Measurements from ENCODE around the gene EFEMP1.

The EFEMP1 gene, protein sequence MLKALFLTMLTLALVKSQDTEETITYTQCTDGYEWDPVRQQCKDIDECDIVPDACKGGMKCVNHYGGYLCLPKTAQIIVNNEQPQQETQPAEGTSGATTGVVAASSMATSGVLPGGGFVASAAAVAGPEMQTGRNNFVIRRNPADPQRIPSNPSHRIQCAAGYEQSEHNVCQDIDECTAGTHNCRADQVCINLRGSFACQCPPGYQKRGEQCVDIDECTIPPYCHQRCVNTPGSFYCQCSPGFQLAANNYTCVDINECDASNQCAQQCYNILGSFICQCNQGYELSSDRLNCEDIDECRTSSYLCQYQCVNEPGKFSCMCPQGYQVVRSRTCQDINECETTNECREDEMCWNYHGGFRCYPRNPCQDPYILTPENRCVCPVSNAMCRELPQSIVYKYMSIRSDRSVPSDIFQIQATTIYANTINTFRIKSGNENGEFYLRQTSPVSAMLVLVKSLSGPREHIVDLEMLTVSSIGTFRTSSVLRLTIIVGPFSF

GRCh38 chr2:55923091-55923981, at the start of gene EFEMP1:
TSS of gene EFEMP1 (minus strand) at chr2:55923782. CDS start at chr2:55922440, 1,342 bp downstream.
- TF ChIP-seq, protein P1, sequence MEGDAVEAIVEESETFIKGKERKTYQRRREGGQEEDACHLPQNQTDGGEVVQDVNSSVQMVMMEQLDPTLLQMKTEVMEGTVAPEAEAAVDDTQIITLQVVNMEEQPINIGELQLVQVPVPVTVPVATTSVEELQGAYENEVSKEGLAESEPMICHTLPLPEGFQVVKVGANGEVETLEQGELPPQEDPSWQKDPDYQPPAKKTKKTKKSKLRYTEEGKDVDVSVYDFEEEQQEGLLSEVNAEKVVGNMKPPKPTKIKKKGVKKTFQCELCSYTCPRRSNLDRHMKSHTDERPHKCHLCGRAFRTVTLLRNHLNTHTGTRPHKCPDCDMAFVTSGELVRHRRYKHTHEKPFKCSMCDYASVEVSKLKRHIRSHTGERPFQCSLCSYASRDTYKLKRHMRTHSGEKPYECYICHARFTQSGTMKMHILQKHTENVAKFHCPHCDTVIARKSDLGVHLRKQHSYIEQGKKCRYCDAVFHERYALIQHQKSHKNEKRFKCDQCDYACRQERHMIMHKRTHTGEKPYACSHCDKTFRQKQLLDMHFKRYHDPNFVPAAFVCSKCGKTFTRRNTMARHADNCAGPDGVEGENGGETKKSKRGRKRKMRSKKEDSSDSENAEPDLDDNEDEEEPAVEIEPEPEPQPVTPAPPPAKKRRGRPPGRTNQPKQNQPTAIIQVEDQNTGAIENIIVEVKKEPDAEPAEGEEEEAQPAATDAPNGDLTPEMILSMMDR (IDR thresholded peaks at IDR 0.05; ENCODE audit: insufficient read depth, missing control alignments): no peak
- DNase-seq (ENCODE audit: insufficient read length, low spot score) (no peak), FAIRE-seq (no peak)

- TF ChIP-seq, protein P1 (IDR thresholded peaks at IDR 0.05; ENCODE audit: insufficient read depth, missing control alignments): no peak
- DNase-seq (ENCODE audit: insufficient read length, low spot score) (no peak), FAIRE-seq (no peak)
Measured at GRCh38 chr2:55970500-55970899, 46.9 kb upstream of the EFEMP1 start.

DNA sequence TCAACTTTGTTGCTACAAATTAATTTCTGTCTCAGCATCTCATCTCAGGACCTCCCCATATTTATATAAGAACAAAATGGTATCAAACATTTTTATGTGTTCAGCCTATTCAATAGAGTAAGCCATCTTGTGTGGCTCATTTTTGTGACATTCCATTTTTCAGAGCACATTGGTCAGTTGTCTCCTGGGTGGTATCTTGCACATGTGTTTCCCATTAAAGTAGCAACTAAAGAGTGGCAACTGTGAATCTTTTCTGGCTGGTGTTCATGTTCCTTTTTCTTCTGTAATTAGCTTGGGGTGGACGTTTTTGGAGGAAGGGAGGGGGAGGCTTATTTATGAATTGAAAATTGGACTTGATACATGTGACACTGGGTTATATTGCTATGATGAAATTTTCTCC, 45.4 kb upstream of the EFEMP1 start:
- FAIRE-seq: no peak
- no peak for DNase-seq (ENCODE audit: insufficient read length, low spot score)
- TF ChIP-seq, protein P1 (IDR thresholded peaks at IDR 0.05; ENCODE audit: insufficient read depth, missing control alignments): no peak

- FAIRE-seq (no peak), DNase-seq (ENCODE audit: insufficient read length, low spot score) (no peak)
- TF ChIP-seq, protein P1 (IDR thresholded peaks at IDR 0.05; ENCODE audit: insufficient read depth, missing control alignments): no peak
Measured at GRCh38 chr2:55966401-55967118, 43.0 kb upstream of the EFEMP1 start.

DNA sequence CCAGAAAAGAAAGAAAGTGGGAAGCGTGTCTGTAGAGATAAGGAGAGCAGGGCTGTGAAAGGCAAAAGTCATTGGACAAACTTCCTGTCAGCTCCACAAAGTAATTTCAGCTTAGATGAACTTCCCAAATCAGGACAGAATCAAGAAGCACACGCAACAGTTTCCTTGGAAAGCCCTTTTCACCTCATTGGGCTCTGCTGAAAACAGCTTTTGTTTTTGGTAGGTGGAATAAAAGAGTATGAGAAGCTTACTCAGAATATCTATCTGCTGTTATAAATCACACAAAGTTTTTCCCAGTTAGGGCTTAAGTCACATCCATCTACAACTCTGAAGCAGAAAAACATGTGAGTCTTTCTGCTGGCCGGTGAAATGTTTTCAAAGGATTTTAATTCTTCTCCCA, 42.4 kb upstream of the EFEMP1 start:
- FAIRE-seq (no peak), DNase-seq (ENCODE audit: insufficient read length, low spot score) (no peak)
- TF ChIP-seq, protein P1 (IDR thresholded peaks at IDR 0.05; ENCODE audit: insufficient read depth, missing control alignments): no peak

- no peak for FAIRE-seq
- DNase-seq (ENCODE audit: insufficient read length, low spot score): no peak
- TF ChIP-seq, protein P1 (IDR thresholded peaks at IDR 0.05; ENCODE audit: insufficient read depth, missing control alignments): no peak
Measured at GRCh38 chr2:55965276-55965675, 41.7 kb upstream of the EFEMP1 start.
